Activated naive CD4-positive, alpha-beta T cell treated with anti-CD3 and anti-CD28 coated beads, Interleukin-2, amount 10 ng/mL, durations not matched to agents 7 days and 5 days (primary cell): Measurements from ENCODE around the gene PINLYP.

Source experiments
- CTCF ChIA-PET: fragments of 350-600 bp; sonication (Branson Sonifier 250); formaldehyde crosslinking; loops from one replicate; lab custom pipeline; 2021; ENCODE audit warnings: antibody characterized with exemption; lab: Charles Lee
- DNase-seq: peaks from one replicate; pipeline ENCODE4 v3.0.0-alpha.2; 2020
- H3K27ac Mint-ChIP-seq: one replicate; pipeline ENCODE4 v1.8.0; 2021; ENCODE audit warnings: mild to moderate bottlenecking, moderate library complexity, mixed read lengths
- H3K27me3 Mint-ChIP-seq: one replicate; pipeline ENCODE4 v1.8.0; 2021; ENCODE audit warnings: mild to moderate bottlenecking, mixed read lengths
- H3K36me3 Mint-ChIP-seq: one replicate; pipeline ENCODE4 v1.8.0; 2021; ENCODE audit warnings: mixed read lengths
- H3K4me1 Mint-ChIP-seq: one replicate; pipeline ENCODE4 v1.8.0; 2021; ENCODE audit warnings: mixed read lengths
- H3K4me3 Mint-ChIP-seq: one replicate; pipeline ENCODE4 v1.8.0; 2021; ENCODE audit warnings: mild to moderate bottlenecking, moderate library complexity, mixed read lengths
- H3K9me3 Mint-ChIP-seq: one replicate; pipeline ENCODE4 v1.8.0; 2021; ENCODE audit warnings: mixed read lengths

Gene PINLYP

DNA sequence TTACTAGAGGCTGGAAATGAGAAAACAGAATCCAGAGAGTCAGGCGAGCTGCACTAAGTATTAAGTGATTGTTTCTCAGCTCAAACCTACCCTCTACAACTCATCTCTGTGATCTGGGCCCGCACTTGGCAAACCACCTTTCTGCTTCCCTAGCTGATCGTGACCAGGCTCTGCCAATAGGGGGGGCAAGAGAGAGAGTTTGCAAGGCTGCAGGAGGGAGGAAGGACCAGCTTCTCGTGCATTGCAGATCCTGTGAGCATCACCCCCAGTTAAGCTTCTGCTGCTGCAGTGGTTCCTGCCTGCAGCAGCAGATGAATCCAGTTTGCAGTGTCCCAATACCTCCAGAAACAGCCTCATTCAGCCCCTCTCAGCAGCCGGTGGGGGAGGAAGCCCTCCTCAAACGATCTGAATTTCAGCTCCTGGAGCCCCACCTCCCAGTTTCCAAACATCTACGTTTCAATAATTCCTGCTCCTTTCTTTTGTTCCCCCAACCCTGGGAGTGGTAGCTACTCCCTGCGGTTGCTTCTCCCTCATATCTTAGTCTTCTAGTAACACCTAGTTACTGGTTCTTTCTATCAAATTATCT is 20.3 kb upstream of the PINLYP start:
- H3K27me3 Mint-ChIP-seq: no peaks in the 10 kb centered on the region

GRCh38 chr19:43560687-43561086 is 14.9 kb upstream of the PINLYP start:
- peak overlapping the region; percentile 99 for H3K27ac Mint-ChIP-seq
- CTCF ChIA-PET: interaction anchor here (0.9 to 2.3 kb wide), 2 partner anchors 11 to 33 kb away, joined by 3 to 9 read pairs; no protein-coding TSS in a partner anchor
- H3K9me3 Mint-ChIP-seq: no peaks in the 10 kb centered on the region
- no peak overlapping the region for H3K4me3 Mint-ChIP-seq
- DNase-seq: no peak
- peaks cover 42% of the 10 kb centered on the region for H3K36me3 Mint-ChIP-seq
- H3K4me1 Mint-ChIP-seq: peaks cover 46% of the 10 kb centered on the region
- no peaks in the 10 kb centered on the region for H3K27me3 Mint-ChIP-seq

More for the DNA sequence above, 20.3 kb upstream of the PINLYP start:
- Mint-ChIP-seq H3K4me3 (no peak overlapping the region), H3K4me1 (peaks cover 9% of the 10 kb centered on the region), H3K36me3 (peaks cover 28% of the 10 kb centered on the region), H3K9me3 (no peaks in the 10 kb centered on the region), H3K27ac (no peak overlapping the region)
- CTCF ChIA-PET: interaction anchor here (0.6 to 6.0 kb wide), 26 partner anchors 8 to 164 kb away, joined by 3 to 129 read pairs (median 8); partner anchors contain the start of genes ETHE1, IRGQ, PINLYP and XRCC1
- peak; percentile 91 for DNase-seq

DNA sequence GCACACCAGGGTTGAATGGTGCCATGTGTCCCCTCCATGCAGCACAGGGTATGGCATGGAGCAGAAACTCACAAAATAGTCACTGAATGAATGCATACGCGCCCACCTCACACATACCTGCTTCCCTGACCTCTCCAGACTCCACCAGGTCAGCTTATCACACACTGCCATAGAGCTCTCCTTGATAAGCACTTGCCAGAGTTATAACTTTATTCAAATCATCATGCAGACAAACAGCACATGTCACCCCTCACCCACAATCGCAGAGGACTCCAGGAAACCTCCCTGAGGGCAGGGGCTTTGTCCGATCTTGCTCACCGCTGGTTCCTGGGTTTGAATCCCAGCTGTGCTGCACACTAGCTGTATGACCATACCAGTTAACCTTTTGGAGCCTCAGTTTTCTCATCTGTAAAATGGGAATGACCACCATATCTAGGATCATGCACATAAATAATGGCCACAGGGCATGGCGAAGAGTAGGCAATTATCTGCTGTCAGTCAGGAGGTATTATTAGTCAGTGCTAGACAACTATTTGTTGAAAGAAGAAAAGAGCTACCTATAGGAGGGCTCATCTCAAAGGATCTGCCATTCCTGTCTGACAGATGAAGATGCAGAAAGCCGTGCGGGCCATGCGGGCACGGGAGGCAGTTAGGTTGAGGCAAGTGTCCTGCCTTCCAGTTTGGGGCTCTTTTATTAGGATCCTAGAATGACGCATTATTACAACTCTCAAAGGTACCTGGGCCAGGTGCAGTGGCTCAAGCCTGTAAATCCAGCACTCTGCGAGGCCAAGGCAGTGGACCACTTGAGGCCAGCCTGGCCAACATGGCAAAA is 14.2 kb upstream of the PINLYP start:
- no peak overlapping the region for H3K4me3 Mint-ChIP-seq
- no peaks in the 10 kb centered on the region for H3K9me3 Mint-ChIP-seq
- DNase-seq: no peak
- peak overlapping the region; percentile 99 for H3K27ac Mint-ChIP-seq
- peaks cover 46% of the 10 kb centered on the region for H3K4me1 Mint-ChIP-seq
- CTCF ChIA-PET: interaction anchor here (0.8 to 2.3 kb wide), 3 partner anchors 10 to 35 kb away, joined by 3 to 9 read pairs (median 3); partner anchors contain the start of genes IRGQ and ZNF576
- peaks cover 42% of the 10 kb centered on the region for H3K36me3 Mint-ChIP-seq
- no peaks in the 10 kb centered on the region for H3K27me3 Mint-ChIP-seq

DNA sequence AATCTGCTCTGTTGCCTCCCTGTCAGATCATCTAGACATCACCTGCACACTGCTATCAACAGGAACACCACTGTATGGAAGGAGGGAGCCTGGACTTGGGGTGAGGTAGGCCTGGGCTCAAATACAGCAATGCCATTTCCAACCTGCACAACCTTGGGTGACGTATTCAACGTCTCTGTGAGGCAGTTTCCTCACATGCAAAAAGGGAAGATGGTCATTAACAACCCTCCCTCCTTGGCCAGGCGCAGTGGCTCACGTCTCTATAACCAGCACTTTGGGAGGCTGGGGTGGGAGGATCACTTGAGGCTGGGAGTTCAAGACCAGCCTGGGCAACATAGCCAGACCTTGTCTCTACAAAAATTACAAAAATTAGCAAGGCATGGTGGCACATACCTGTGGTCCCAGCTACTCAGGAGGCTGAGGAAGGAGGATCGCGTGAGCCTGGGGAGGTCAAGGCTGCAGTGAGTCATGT is 13.3 kb upstream of the PINLYP start:
- CTCF ChIA-PET: interaction anchor here (1.4 kb wide), 1 partner anchor 32 kb away, joined by 6 read pairs; no protein-coding TSS in a partner anchor
- Mint-ChIP-seq H3K27ac (peak overlapping the region; percentile 99), H3K9me3 (no peaks in the 10 kb centered on the region), H3K36me3 (peaks cover 41% of the 10 kb centered on the region), H3K27me3 (no peaks in the 10 kb centered on the region), H3K4me1 (peaks cover 46% of the 10 kb centered on the region), H3K4me3 (peak overlapping the region; percentile 27)
- DNase-seq: no peak

- DNase-seq: peak; percentile 82
- Mint-ChIP-seq H3K4me1 (peaks cover 46% of the 10 kb centered on the region), H3K36me3 (peaks cover 37% of the 10 kb centered on the region), H3K4me3 (peak overlapping the region; percentile 27), H3K27ac (peak overlapping the region; percentile 99), H3K27me3 (no peaks in the 10 kb centered on the region), H3K9me3 (no peaks in the 10 kb centered on the region)
- CTCF ChIA-PET: interaction anchor here (1.4 to 1.7 kb wide), 2 partner anchors 8 to 32 kb away, joined by 6 to 9 read pairs; no protein-coding TSS in a partner anchor
Observed at GRCh38 chr19:43562698-43563241, 12.8 kb upstream of the PINLYP start.

DNA sequence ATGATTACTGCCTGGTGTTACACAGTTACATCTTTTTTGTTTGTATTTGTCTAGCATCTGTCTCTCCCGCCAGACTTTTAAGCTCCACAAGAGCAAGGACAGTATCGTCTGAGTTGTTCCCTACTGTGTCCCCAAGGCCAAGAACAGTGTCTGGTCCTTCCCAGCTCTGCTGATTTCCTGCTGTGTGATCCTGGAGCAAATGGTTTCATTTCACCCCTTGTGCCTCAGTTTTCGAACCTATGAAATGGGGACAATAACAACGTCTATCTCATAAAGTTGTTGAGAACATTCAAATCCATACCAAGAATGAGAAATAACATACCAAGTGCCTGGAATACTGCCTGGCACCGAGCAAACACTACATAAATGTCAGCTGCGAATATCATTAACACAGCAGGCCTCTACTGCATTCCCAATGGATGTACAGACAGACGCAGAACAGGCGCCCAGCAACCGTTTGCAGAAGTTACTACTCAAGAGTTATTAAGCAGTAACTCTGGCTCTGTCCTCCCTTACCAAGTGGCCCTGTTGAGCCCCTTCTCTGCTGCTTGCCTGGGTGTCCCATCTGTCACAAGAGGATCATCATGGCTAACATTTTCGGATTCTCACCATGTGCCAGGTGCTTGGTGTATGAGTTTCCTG is 11.7 kb upstream of the PINLYP start:
- H3K4me3 Mint-ChIP-seq: no peak overlapping the region

GRCh38 chr19:43564800-43565199 is 10.8 kb upstream of the PINLYP start:
- CTCF ChIA-PET: interaction anchor here (0.8 to 1.7 kb wide), 3 partner anchors 9 to 30 kb away, joined by 3 to 13 read pairs (median 4); no protein-coding TSS in a partner anchor
- Mint-ChIP-seq H3K36me3 (peaks cover 31% of the 10 kb centered on the region), H3K4me1 (peaks cover 47% of the 10 kb centered on the region), H3K4me3 (no peak overlapping the region), H3K27me3 (no peaks in the 10 kb centered on the region), H3K27ac (peak overlapping the region; percentile 99), H3K9me3 (no peaks in the 10 kb centered on the region)
- no peak for DNase-seq

More for the DNA sequence above, 11.7 kb upstream of the PINLYP start:
- peaks cover 46% of the 10 kb centered on the region for H3K4me1 Mint-ChIP-seq
- CTCF ChIA-PET: interaction anchor here (1.4 to 1.7 kb wide), 2 partner anchors 9 to 30 kb away, joined by 6 to 9 read pairs; no protein-coding TSS in a partner anchor
- no peaks in the 10 kb centered on the region for H3K27me3 Mint-ChIP-seq
- no peak for DNase-seq
- no peaks in the 10 kb centered on the region for H3K9me3 Mint-ChIP-seq
- H3K36me3 Mint-ChIP-seq: peaks cover 32% of the 10 kb centered on the region
- peak overlapping the region; percentile 99 for H3K27ac Mint-ChIP-seq

DNA sequence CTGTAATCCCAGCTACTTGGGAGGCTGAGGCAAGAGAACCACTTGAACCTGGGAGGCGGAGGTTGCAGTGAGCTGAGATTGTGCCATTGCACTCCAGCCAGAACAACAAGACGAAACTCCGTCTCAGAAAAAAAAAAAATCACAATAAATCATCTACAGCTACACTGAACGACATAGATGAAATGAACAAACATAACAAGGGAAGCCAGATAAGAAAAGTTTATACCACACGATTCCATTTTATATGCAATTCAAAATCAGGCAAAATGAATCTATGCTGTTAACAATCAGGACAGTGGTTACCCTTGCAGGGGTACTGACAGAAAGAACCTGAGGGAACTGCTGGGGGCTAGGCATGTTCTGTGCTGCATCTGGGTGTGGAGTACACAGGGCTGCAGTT is 5.9 kb upstream of the PINLYP start:
- H3K27me3 Mint-ChIP-seq: no peaks in the 10 kb centered on the region
- no peaks in the 10 kb centered on the region for H3K9me3 Mint-ChIP-seq
- H3K36me3 Mint-ChIP-seq: peaks cover 12% of the 10 kb centered on the region
- no peak overlapping the region for H3K4me3 Mint-ChIP-seq
- CTCF ChIA-PET: interaction anchor here (1.5 kb wide), 1 partner anchor 14 kb away, joined by 9 read pairs; no protein-coding TSS in a partner anchor
- no peak for DNase-seq
- peak overlapping the region; percentile 21 for H3K27ac Mint-ChIP-seq
- H3K4me1 Mint-ChIP-seq: peaks cover 25% of the 10 kb centered on the region

- peaks cover 25% of the 10 kb centered on the region for H3K4me1 Mint-ChIP-seq
Observed at GRCh38 chr19:43570174-43570791, 5.3 kb upstream of the PINLYP start.

GRCh38 chr19:43572171-43572588 is 3.4 kb upstream of the PINLYP start:
- Mint-ChIP-seq H3K36me3 (peaks cover 14% of the 10 kb centered on the region), H3K4me3 (no peak overlapping the region), H3K27me3 (peaks cover 3% of the 10 kb centered on the region), H3K9me3 (no peaks in the 10 kb centered on the region), H3K4me1 (peaks cover 38% of the 10 kb centered on the region), H3K27ac (no peak overlapping the region)
- CTCF ChIA-PET: interaction anchor here (1.8 kb wide), 1 partner anchor 17 kb away, joined by 10 read pairs; no protein-coding TSS in a partner anchor
- no peak for DNase-seq

More at GRCh38 chr19:43570174-43570791, 5.3 kb upstream of the PINLYP start:
- CTCF ChIA-PET: interaction anchor here (1.3 kb wide), 1 partner anchor 15 kb away, joined by 5 read pairs; no protein-coding TSS in a partner anchor
- Mint-ChIP-seq H3K27me3 (no peaks in the 10 kb centered on the region), H3K4me3 (no peak overlapping the region), H3K9me3 (no peaks in the 10 kb centered on the region), H3K27ac (peak overlapping the region; percentile 42), H3K36me3 (peaks cover 13% of the 10 kb centered on the region)
- DNase-seq: no peak

- DNase-seq: no peak
- CTCF ChIA-PET: interaction anchor here (0.7 to 4.5 kb wide), 4 partner anchors 9 to 128 kb away, joined by 3 to 28 read pairs (median 14); partner anchors contain the start of genes IRGQ and ZNF576
Observed at GRCh38 chr19:43574424-43575155, 1.0 kb upstream of the PINLYP start.

More at GRCh38 chr19:43574424-43575155, 1.0 kb upstream of the PINLYP start:
- Mint-ChIP-seq H3K27me3 (peaks cover 19% of the 10 kb centered on the region), H3K36me3 (peaks cover 14% of the 10 kb centered on the region), H3K27ac (peak overlapping the region; percentile 90), H3K9me3 (no peaks in the 10 kb centered on the region), H3K4me3 (peak overlapping the region; percentile 97), H3K4me1 (peaks cover 45% of the 10 kb centered on the region)
